ENCODE data around the gene ACOT7.

Gene ACOT7

DNA sequence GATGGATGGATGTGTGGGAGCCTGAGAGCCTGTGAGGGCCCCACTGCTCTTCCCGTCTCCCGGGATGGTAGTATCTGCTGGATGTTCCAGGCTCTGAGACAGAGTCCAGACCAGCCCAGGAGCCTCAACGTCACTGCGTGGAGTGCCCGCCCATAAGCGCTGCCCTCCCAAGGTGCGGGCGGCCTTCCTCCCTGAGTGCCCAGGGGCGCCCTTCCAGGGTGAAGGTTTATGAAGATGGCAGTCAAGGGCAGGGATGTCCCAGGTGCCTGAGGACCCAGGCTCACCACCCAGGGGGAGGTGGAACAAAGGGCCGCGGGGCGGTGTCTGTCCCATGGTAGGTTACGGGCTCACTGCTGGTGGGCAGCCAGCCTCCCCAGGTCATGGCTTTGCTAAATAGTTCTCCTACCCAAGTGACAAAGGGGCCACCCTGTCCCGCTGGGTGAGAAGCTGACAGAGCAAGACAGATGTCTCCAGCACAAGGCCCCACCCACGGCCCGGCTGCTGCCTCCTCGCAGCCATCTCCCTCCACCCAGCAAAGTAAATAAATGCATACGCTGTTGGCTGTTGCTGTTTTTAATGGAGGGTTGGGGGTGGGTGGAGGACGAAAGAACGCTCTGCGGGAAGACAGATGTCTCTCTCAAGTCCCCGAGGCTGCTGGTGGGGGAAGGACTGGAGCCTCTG, 123.7 kb downstream of the ACOT7 start:
- no peak for DNase-seq (ENCODE audit: low spot score)

DNA sequence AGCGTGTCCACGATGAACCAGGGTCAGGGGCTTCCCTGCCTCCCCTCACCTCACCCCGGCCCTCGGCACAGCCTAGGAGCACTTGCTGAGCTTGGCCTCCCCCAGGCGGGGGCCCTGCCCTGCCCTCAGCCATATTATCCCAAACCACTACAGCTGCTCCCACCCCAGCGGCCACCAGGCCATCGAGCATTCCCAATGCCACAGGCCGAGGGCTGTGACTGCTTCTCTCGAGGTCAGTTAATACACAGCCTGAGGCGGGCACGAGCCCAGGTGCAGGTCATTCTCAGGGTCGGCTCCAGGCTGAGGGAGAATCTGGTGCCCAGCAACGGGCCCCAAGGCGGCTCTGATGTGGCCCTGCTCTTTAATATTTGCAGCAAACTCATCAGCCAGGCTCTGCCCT, 124.3 kb downstream of the ACOT7 start:
- no peak for DNase-seq (ENCODE audit: low spot score)

DNA sequence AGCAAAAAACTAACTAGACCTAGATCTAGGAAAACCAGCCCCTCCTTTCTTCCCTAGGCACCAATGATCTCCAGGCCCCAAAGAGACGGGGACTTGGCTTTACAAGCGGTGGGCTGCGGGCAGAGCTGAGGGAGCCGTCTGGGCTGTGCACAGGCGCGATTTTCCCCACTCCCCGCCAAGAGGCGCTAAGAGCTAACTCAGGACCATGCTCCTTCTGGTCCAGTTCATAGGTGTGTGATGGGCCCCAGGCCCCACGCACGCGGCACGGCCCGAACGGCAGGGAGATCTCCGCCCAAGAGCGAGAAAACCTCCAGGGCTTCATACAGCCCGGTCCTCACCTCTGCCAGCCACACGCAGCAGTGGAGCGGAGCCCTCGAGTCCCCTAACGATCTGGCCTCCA, 125.2 kb downstream of the ACOT7 start:
- DNase-seq (ENCODE audit: low spot score), result no peak

DNA sequence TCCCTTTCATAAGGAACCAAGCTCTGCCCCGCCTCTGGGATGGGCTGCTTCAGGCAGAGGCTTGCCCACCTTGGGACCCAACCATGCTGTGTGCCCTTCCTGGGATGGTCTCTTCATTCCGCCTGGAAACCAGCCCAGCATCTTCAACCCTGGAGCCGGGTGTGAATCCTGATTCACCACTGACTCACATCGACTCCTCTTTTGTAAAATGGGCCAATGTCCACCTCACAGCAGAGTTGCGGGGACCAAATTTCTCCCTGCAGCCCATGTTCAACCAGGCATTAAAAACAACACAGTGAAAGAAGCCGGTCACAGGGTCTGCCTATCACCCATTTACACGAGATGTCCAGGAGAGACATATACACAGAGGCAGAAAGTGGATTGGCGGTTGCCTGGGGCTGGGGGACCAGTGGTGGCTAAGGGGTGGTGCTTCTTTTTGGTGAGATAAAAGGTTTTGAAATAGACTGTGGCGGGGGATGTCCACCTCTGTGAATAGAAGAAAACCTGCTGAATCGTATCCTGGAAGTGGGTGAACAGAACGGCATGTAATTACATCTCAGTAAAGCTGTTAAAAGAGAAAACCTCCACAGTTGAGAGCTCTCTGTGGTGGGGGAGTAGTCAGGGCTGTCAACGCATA, 125.8 kb downstream of the ACOT7 start:
- DNase-seq (ENCODE audit: low spot score), result no peak

DNA sequence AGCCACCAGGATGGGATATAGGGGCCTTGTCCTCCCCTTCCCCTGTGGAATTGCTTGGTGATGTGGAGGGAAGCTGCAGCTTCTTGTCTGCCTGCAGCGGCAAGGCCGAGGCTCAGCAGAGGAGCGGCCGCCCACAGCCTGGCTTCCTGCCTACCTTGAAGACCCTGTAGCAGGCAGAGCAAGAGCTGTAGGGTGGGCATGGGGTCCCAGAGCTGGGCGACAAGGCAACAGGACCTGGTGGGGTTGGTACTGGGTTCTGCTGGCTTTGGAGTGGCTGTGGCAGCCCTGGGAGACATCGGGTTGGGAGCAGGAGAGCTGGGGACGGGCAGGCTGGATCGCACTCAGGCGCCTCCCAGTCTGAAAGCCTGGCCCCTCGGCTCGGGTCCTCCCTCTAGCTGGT, 126.9 kb downstream of the ACOT7 start:
- no peak for DNase-seq (ENCODE audit: low spot score)

- no peak for DNase-seq (ENCODE audit: low spot score)
Measured at GRCh38 chr1:6265151-6265550, 128.4 kb downstream of the ACOT7 start.

GRCh38 chr1:6263716-6264115, 129.9 kb downstream of the ACOT7 start:
- no peak for DNase-seq (ENCODE audit: low spot score)

DNA sequence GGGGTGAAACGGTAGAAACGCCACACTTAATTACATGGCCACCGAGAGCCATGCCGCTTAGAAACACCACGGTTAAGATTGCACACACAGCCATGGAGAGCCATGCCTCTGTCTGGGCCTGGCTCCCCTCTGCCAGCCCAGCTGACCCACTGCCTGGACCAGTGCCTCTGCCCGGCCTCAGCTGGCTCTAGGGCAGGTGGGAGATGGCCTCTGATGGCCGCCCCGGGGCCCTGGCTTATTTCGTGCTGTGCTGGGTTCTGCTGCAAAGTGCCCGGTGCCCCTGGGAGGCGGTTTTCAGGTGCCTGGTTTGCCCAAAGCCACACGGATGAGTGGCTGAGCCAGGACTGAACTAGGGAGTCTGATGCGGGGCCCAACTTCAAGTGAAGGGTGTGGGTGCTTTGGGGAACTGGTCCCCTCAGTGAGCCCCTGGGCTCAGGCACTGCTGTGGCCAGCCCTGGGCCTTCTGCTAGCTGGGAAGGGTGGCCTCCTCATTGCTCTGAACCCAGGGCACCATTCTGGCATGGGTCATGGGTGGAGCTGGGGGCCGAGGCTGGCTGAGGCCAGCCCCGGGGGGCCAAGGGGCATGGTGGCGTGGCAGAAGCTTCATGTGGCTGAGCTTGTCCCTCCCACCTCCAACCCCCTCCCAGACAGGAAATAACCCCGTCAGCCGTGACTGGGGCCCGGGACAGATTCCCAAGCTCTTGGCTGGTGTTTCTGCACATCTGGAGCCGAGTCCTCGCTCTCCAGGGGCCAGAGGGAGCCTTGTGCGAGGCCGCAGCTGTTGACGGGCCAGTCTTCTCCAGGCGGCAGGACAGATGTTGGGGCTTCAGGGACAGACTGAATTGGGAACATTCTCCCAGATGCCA, 130.8 kb downstream of the ACOT7 start:
- no peak for DNase-seq (ENCODE audit: low spot score)

GRCh38 chr1:6261615-6261995, 132.0 kb downstream of the ACOT7 start:
- DNase-seq (ENCODE audit: low spot score), result no peak

DNA sequence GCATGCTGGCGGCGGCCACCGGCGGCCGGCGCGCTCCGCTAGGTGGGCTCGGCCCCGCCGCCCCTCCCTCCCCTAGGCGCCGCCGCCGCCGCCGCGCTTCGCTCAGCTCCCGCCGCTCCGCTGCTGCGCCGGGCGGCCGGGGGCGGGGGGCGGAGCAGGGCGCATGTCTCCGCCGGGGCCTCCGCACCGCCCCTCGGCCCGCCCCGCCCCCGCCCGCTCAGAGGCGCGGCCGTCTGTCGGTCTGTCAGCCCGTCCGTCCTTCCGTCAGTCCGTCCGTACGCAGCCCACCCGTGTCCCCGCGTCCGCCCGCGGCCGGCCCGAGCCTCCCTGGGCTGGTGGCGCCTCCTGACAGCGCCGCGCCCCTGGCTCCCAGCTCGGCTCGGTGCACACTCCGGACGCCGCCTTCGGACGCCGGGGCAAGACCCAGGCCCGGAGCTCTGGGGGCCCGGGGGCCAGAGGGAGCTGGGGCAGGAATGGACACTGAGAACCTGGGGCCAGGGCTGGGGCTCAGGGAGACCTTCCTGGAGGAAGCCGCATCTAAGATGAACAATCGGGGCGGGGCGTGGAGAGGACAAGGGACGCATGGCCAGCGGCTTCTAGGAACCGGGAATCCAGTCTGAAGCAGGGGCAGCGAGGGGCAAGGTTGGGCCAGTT, 132.5 kb downstream of the ACOT7 start, which contains the start of gene GPR153:
Gene GPR153 (minus strand): TSS at position 138 of the 654 bp plus-strand sequence. CDS start 6,193 bp downstream, outside the sequence.
- peak; percentile 23 for DNase-seq (ENCODE audit: low spot score)

DNA sequence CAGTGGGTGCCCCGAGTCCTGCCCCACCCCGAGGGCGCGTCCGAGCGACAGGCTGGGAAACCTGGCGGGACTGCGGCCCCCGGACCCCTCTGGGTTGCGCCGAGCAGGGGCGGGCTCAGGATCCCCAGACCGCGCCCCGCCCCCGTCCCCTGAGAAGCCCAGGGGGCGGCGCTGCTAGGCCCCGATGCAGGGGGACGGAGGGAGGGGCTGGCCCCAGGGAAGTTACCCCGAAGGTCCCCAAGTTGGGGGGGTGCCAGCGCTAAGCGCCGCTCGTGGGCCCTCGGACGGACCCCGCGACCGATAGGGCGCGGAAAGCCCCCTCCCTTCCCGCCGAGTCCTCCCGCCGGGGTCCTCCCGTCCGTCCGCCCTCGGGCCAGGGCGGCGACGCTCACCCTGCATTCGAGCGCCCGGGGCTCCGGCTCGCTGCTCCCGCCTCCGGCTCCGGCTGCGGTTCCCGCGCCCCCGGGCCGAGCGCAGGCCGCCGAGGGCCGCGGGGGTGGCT, 133.1 kb downstream of the ACOT7 start:
- no peak for DNase-seq (ENCODE audit: low spot score)

- DNase-seq (ENCODE audit: low spot score), result peak; percentile 71
Measured at GRCh38 chr1:6259491-6260362, 133.8 kb downstream of the ACOT7 start.

DNA sequence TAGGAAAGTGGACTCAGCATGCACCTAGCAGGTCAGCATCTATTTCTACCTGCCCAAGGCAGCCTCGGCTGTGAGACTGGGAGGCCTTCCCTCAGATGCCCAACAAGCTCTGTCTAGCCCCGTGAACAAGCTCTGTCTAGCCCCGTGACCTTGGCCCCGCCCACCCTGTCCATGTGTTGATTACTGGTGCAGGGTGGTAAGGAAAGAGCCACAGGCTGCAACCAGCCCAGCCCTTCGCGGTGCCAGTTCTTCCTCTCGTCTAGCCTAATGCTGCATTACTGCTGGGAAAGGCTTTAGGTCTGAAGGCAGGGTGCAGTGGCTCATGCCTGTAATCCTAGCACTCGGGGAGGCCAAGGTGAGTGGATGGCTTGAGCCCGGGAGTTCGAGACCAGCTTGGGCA, 134.9 kb downstream of the ACOT7 start:
- DNase-seq (ENCODE audit: low spot score), result no peak

- DNase-seq (ENCODE audit: low spot score), result no peak
Measured at GRCh38 chr1:6257541-6258069, 136.0 kb downstream of the ACOT7 start.

DNA sequence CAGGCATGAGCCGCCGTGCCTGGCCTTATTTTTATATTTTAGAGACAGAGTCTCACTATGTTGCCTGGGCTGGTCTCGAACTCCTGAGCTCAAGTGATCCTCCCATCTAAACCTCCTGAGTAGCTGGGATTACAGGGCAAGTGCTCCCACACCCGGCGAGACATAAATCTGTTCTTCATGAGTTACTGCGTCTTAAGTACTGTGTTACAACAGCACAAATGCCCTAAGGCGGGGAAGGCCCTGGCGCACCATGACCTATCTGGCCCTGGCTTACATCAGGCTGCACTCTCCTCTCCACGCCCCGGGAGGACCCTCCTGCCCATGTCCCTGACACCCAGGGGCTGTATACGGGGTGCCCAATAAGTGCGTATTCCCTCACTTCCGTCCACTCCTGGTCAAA, 136.9 kb downstream of the ACOT7 start:
- no peak for DNase-seq (ENCODE audit: low spot score)

GRCh38 chr1:6254691-6255090, 138.9 kb downstream of the ACOT7 start:
- DNase-seq (ENCODE audit: low spot score), result no peak

- no peak for DNase-seq (ENCODE audit: low spot score)
Measured at GRCh38 chr1:6253380-6253779, 140.2 kb downstream of the ACOT7 start.

DNA sequence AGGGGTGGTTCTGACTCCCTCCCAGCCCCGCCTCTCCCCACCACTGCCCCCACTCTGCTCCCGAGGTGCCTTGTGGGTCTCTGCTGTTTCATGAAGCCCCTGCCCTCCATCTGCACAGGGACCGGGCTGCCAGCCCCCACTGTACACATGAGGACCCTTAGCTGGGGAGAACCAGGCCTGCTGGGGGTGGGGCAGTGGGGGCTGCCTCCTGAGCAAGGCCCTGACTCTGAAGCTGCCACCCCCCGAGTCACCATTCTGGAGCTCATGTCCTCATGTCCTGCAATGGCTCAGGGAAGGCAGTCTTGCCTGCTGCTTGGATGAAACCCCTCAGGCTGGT, 141.2 kb downstream of the ACOT7 start:
- DNase-seq (ENCODE audit: low spot score), result no peak

DNA sequence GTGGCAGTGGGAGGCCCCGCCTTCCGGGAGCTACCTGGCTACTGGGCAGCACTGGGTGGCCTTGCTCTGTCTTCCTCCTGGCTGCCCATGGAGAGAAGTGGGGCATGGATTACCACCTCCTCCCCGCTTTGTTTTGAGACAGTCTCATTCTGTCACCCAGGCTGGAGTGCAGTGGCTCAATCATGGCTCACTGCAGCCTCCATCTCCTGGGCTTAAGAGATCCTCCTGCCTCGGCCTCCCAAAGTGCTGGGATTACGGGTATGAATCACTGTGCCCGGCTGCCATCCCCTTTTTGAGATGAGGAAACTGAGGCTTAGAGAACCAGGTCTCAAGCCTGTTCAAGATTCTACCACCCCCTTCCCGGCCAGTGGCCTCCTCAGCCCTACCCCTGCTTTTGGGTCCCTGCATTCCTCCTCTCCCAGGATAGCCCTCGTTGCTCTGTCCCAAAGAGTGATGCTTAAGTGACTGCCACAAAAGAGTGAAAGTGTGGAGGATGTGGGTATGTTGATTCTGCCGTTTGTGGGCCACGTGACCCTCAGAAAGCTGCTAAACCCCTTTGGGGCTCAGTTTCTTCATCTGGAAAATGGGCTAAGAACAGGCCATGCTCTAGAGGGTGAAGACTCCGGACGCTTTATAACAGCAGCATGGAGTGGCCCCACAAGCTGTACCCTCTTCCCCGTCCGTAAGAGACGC, 141.7 kb downstream of the ACOT7 start:
- no peak for DNase-seq (ENCODE audit: low spot score)

GRCh38 chr1:6251233-6251632, 142.3 kb downstream of the ACOT7 start:
- no peak for DNase-seq (ENCODE audit: low spot score)

All from CD4-positive, alpha-beta T cell treated with Interleukin-15 for 4 hours (primary cell).